Endometrial microvascular endothelial cells (primary cell): ENCODE measurements around the gene ANO5. TPM values are rescaled to one million over a fixed set of nuclear protein-coding genes. Genes with fewer than 3 reads are reported as not detected.
"Not testable (repeated sequence)": the region's sequence is repeated elsewhere in the genome, so short reads cannot be mapped to it uniquely, and the experiment has no call there.

ENCODE experiments used
- in situ Hi-C: cut with HindIII; loops from 2 replicates; pipeline ENCODE4 v1.10.0; 2017; ENCODE audit warnings: low sequenced_read_pairs, low pct_unique_long_range_greater_than_20kb; ENCODE audit errors: inconsistent ontology term
- total RNA-seq: library from RNA; depleted of rRNA; stranded (reverse); fragments of >200 nt; gene quantifications from one replicate; pipeline ENCODE4 v1.2.3, GENCODE V29; 2015; ENCODE audit errors: inconsistent ontology term

The ANO5 gene
- total RNA-seq, 1 donor from 2014 or later, result 0.28 TPM

DNA sequence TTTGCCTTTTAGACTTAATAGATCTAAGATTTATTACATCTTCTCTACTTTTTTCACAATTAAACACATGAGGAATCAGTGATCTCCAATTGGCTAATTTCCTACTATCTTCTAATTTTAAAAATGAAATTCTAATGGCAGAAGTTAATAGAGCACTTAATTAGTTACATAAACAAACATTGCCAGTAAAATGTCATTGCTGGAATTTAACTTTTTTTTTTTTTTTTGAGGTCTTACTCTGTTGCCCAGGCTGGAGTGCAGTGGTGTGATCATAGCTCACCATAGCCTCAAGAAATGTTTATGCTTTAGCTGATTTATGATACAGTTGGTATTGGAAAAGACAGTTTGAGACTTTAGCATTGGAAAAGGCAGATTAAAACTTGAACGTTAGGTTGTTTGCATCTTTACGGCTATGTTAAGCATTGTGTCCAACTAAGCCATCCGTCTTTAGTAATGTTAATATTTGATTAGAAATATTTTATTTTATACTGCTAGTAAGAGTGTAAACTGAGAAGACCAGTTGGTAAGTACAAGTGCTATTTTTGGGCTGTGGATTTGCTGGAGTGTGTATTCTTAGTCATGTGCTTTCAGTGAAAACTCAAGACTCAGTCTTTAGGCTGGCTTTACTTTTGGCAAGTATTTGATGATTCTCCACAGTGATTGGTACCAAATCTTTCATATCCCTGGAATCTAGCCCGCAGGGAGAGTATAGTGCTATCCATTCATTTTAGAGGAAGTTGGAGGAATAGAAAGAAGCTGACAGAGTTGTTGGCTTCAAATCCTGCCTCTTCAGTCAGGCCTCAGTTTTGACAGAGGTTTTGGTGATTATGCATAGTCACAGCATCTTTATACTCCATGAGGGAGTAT, 4.5 kb downstream of the ANO5 start:
- in situ Hi-C loops, result no loop called here

DNA sequence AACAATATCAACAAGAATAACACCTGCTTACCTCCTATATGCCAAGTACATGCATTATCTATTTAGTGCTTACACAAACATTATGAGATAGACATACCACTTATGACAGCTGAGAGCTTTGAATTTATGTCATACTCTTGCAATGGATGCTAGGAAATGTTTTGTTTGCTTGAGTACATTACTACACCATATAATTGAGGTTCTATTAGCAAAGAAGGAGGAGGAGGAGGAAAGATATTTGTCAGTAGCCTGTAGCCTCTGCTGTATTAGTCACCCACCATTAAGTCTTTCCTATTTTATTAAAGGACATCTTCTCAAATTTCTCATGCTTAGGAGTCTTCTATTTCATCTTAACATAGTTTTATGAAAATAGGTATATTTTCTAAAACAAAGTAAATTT, 6.4 kb downstream of the ANO5 start:
- in situ Hi-C loops, result no loop called here

DNA sequence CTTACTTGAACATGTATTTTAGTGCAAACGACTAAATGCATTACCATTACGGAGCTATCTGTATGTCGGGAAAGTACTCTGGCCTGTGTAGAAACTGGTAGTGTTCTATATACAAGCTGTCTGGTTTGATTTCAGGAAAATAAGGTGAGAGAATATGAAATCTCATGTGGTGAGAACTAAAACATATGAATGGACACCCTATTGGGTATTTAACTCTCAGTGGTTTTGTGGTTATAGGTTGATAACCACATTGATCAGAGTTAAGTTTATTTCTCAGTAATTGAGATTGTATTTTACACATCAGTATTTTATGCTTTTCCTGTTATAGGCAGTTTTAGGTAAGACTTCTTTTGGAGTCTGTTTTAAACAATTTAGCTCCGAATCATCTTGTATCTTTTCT, 10.4 kb downstream of the ANO5 start:
- in situ Hi-C loops, result no loop called here

DNA sequence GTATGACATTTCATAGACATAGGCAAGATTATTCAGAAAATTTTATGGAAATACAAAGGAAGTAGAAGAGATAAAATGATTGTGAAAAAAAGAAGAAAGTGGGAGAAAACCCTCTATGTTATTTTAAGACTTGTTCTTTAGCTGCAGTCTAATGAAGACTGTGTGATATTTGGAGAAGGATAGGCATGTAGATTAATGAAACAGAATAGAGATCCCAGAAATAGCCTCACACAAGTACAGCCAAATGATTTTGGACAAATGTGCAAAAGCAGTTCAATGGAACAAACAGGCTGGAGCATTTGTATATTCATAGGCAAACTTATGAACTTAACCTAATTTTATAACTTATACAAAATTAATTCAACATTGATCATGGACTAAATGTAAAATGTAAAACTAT, 14.3 kb downstream of the ANO5 start:
- in situ Hi-C loops, result no loop called here

DNA sequence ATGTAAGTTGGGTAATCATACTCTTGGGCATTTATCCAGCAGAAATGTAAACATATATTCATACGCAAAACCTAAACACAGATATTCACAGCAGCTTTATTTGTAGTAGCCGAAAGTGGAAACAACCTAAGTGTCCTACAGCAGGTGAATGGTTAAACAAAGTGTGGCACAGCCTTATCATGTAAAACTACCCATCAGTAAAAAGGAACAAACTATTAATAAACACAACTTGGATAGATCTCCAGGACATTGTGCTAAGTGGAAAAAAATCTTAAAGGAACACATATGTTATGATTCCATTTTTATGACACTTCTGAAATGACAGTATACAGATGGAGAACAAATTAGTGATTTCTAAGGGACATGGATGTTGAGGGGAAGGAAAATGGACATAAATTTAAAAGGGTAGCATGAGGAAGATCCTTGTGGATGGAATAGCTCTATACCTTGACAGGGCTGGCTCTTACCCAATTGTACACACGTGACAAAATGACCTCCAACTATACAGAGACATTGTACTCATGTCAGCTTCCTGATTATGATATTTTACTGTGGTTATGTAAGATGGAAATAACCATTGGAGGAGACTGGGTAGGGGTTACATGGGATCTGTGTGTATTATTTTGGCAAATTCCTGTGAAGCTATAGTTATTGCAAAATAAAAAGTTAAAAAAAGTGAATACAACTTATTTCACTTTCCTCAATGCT, 15.4 kb downstream of the ANO5 start:
- in situ Hi-C loops, result no loop called here

DNA sequence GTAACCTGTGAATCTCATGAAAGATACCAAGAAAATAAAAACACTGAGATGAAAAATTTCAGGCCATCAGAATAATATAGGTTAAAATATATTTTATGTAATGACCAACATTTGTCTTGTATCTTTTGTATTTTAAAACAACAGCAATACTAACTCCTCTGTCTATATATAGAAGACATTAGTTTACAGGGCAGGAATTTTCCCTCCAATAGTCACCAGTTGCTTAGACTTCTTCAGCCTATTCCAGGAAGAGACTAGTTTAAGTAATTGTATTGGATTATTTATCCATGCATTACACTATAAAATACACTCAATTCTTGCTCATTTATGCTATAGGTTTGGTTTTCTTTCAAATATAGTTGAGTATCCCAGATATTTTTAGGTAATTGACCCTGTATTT, 24.1 kb downstream of the ANO5 start:
- in situ Hi-C loops, result no loop called here

DNA sequence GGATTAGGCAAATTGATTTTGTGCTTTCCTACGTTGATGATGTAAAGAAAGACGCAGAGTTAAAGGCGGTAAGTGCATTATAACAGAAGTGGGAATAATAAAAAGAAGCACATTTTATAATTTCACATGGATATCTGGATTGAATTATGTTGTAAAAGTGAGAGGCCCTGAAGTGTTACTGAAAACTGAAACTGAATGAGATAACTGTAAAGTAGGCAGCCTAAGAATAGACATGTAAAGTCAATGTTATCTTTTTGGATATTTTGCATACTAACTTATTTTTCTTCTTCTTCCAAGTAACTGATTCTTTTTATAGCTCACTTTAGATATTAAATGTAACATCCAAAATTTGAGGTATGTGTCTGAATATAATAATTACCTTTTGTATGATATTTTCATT, 28.3 kb downstream of the ANO5 start:
- in situ Hi-C loops, result no loop called here

DNA sequence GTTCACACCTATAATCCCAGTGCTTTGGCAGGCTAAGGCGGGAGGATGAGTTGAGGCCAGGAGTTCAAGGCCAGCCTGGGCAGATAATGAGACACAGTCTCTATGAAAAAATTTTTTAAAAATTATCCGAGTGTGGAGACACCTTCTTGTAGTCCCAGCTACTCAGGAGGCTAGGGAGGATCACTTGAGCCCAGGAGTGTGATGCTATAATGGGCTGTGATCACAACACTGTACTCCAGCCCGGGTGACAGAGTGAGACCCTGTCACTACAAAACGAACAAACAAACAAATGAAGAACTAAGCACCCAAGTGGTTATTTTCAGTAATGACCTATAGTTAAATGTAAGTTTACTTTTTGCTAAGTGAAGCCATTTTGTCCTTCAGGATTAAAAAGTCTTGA, 32.3 kb downstream of the ANO5 start:
- in situ Hi-C loops, result no loop called here

DNA sequence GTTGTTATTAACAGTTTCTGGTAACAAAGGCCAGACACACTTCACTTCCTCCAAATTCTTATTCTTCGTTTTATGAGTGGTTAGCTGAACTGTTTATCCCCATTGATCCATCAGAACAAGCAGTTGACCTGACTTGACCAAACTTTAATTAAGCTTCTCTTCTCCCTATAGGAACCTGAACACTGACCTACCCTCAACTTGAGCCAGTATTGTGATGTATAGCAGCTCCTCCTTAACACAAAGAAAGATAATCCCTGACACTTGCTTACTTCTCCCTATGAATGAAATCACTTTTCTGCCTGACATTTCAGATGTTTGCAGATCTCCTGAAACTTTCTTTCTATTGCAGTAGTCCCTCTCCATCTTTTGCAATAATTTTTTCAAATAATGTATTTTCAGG, 41.9 kb downstream of the ANO5 start:
- in situ Hi-C loops, result no loop called here

DNA sequence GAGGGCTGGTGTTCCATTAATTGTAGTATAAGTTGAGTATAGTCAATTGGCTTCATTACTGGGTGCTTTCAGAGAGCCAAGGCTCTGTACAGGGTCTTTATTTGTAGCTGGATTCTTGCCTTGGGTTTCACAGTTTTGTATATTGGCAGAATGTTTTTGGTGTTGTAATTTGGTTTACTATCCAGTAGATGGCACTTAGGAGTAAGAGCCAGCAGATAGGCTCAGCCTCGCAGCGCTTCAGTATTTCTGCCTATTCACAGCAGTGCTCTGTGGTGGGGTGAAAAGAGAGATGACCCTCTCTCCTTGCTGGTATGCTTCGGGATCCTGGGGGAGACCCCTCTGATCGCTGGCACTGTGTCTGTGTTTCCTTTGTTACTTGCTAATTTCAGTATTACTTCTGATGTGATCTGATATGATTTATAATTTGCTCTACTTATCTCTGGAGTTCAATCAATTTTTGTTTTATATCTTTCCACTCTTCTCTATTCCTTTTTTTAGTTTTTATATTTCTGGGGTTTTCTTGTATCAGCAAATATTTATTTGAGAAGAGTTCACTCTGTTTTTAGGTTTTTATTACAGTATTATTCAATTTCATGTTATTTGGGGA, 52.2 kb downstream of the ANO5 start:
- in situ Hi-C loops, result no loop called here

DNA sequence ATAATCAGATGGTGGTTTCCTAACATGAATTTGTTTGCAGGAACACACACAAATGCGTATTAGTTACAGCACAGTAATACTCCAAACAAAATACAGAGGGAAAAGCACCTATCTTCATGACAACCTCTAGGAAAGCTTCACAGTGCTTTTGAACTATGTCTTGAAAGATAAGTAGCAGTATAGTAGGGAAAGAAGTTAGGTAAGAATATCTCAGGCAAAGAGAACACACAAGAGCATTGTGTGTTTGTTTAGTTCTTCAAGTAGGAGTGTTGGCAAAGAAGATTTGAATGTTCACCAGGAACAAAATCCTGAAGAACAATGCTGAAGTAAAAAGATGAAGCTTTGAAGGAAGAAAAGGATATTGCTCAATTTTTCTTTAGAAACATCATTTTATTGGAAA, 54.1 kb downstream of the ANO5 start:
- in situ Hi-C loops, result no loop called here

DNA sequence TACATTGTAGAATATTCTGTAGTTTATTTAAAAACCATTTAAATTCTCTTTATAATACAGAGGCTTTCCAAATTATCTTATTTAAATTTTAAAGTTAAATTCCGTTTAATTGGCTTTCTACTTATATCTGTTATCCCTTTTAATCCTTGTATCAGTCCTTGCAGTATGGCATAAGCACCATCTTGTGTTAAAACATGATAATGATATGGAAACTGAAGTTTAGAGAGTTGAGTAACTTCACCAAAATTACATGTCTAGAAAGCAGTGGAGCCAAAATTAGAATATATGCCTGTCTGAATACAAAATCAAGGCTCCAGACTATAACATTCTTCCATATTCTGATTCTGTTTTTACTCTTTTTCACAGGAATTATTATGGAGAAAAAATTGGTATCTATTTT, 57.0 kb downstream of the ANO5 start:
- in situ Hi-C loops, result no loop called here

DNA sequence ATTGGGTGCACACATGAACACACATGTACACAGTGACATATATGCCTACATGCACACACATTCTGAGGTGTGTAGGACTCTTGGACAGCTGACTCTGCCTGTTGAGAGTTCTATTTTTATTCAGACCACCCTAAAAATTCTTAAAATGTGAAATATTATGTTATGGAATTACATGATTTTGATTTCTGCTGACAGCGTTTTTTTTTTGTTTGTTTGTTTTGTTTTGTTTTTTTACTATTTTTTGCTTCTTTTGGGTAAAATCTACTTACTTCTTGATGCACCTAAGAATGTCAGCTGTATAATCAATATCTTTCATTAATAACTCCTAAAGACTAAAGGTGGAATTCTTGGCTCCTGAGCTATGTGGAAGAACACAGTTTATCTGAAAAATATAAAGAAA, 64.0 kb downstream of the ANO5 start:
- in situ Hi-C loops, result no loop called here

DNA sequence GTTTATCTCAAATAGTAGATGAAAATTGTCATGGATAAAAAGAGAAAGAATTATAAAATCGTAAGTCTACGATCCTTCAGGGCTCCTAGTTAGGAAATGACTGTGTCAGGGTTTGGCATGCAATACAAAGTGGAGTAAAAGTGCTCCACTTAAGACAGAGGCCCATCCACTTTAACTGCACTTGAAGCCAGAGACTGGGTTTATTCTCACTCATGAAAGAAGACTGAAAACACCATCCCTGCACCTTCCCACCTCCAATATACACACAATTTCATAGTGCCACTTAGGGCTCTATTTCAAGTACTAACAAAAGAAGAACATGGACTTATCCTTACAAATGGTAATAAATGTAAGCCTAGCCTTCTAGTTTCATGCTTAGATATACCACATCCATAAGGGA, 70.7 kb downstream of the ANO5 start:
- in situ Hi-C loops, result no loop called here

DNA sequence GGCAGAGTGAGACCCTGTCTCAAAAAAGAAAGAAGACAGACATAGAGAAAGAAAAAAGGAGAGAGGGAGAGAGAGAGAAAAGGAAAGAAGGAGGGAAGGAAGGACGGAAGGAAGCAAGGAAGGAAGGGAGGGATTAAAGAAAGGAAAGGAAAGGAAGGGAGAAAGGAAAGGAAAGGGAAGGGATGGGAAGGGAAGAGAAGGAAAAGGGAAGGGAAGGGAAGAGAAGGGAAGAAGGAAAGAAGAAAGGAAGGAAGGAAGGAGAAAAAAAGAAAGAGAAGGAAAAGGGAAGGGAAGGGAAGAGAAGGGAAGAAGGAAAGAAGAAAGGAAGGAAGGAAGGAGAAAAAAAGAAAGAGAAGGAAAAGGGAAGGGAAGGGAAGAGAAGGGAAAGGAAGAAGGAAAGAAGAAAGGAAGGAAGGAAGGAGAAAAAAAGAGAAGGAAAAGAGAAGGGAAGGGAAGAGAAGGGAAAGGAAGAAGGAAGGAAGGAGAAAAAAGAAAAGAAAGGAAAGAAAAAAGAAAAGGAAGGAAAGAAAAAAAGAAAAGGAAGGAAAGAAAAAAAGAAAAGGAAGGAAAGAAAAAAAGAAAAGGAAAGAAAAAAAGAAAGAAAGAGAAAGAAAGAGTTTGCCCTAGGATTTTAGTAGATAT, 76.2 kb downstream of the ANO5 start:
- in situ Hi-C loops, result not testable (repeated sequence)

DNA sequence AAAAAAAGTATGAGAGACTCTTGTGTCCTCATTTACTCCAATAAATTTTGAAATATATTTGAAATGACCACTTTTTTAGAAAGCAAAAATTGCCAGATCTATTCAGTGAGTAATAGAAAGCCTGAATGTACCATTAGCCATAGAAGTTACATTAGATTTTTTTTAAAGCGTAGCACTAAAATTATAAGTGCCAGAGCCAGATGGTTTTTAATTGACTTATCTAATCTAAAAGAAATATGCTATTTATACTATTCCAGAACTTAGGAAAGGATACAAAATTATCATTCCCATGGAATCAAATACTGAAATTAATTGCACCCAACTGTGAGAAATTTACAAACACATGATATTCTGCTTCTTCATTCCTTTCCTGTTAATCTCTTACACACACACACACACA, 80.9 kb downstream of the ANO5 start:
- in situ Hi-C loops, result no loop called here

DNA sequence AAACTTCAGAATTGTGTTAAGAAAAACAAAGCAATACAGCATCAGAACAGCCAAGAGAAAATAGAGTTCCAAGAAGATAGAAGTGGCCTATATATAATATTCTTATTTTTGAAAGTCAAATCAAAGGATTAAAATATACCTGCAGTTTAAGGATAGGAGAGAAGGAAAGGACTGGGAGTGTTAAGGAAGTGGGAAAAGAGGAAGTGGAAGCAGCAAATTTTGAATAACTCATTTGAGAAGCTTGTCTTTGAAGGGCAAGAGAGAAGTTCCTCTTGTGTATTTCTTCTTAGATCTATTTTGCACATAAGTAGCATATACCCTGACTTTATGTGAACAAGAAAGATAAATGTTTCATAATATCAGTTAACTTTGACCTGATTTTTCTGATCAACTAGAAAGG, 82.7 kb downstream of the ANO5 start:
- in situ Hi-C loops, result no loop called here

DNA sequence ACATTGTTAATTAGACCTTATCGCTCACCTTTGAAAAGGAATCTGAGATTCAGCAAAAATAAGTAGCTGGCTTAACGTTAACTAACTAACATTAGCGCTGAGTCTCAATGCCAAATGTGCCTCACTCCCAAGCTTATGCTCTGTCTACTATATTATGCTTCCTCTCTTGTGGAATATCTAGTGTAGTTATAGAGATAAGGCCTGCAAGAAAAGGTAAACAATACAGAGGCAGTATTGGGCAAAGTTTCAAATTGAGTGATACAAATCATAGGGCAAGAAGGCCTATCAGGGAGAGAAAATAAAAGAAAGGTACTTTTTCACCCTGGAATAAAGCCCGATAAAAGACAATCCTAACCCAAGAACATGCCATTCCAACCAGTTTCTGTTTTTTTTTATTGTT, 83.7 kb downstream of the ANO5 start:
- in situ Hi-C loops, result no loop called here

DNA sequence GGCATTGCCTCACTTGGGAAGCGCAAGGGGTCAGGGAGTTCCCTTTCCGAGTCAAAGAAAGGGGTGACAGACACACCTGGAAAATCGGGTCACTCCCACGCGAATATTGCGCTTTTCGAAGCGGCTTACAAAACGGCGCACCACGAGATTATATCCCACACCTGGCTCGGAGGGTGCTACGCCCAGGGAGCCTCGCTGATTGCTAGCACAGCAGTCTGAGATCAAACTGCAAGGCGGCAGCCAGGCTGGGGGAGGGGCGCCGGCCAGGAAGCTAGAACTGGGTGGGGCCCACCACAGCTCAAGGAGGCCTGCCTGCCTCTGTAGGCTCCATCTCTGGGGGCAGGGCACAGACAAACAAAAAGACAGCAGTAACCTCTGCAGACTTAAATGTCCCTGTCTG, 92.1 kb downstream of the ANO5 start:
- in situ Hi-C loops, result not testable (repeated sequence)

DNA sequence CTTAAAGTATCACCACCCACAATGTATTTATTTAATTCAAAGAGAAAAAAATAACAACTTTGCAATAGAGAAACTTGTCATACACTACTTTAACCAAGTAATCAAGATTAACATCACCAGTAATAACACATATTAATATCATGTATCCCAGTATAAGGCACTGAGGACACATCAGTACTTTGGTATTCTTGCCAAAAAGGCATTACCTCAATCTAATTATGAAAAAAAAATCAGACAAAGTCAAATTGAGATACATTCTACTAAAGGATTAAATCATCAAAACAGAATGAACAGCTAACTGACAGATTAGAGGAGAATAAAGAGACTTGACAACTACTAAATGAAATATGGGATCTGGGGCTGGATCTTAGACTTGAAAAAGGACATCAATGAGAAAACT, 109.5 kb downstream of the ANO5 start:
- in situ Hi-C loops, result no loop called here
